WTC11 (cell line): ENCODE measurements around the gene CYP3A5. TPM values are rescaled to one million over a fixed set of nuclear protein-coding genes. Genes with fewer than 3 reads are reported as not detected.

ENCODE experiments used
- ATAC-seq: fragments of 200-7000 bp; cut with Tn5 transposase; 2 replicates; pipeline ENCODE4 v1.10.0; 2021; ENCODE audit warnings: mild to moderate bottlenecking, moderate library complexity
- CTCF ChIA-PET: fragments of 300-600 bp; sonication (Branson Sonifier 250); formaldehyde crosslinking; loops from one replicate; lab custom pipeline; 2021; ENCODE audit warnings: antibody characterized with exemption; lab: Charles Lee
- POLR2A ChIA-PET: fragments of 350-600 bp; sonication (Branson Sonifier 250); formaldehyde crosslinking; loops from one replicate; lab custom pipeline; 2021; ENCODE audit warnings: antibody characterized with exemption; lab: Charles Lee
- DNase-seq: peaks from one replicate; pipeline ENCODE4 v3.0.0; 2021; ENCODE audit warnings: low spot score
- H3K27ac Mint-ChIP-seq: 2 replicates; pipeline ENCODE4 v1.8.0; 2021; ENCODE audit warnings: mixed read lengths
- H3K27me3 Mint-ChIP-seq: 2 replicates; pipeline ENCODE4 v1.8.0; 2021; ENCODE audit warnings: low read depth, mild to moderate bottlenecking, moderate library complexity, mixed read lengths
- H3K36me3 Mint-ChIP-seq: 2 replicates; pipeline ENCODE4 v1.8.0; 2021; ENCODE audit warnings: mixed read lengths
- H3K4me1 Mint-ChIP-seq: 2 replicates; pipeline ENCODE4 v1.8.0; 2022; ENCODE audit warnings: mixed read lengths
- H3K4me3 Mint-ChIP-seq: 2 replicates; pipeline ENCODE4 v1.8.0; 2021; ENCODE audit warnings: mild to moderate bottlenecking, moderate library complexity, mixed read lengths
- H3K9me3 Mint-ChIP-seq: 2 replicates; pipeline ENCODE4 v1.8.0; 2021; ENCODE audit warnings: mixed read lengths
- CREB1 ChIP-seq: sonication (generic); formaldehyde crosslinking; IDR thresholded peaks from 2 replicates; pipeline ENCODE4 v1.8.0; 2023; ENCODE audit warnings: mild to moderate bottlenecking, missing genetic modification reagents
- CREM ChIP-seq: sonication (generic); formaldehyde crosslinking; IDR thresholded peaks from 2 replicates; pipeline ENCODE4 v1.8.1; 2022; ENCODE audit warnings: mild to moderate bottlenecking, missing genetic modification reagents, moderate library complexity
- ELF4 ChIP-seq: sonication (generic); formaldehyde crosslinking; IDR thresholded peaks from 2 replicates; pipeline ENCODE4 v1.8.1; 2022; ENCODE audit warnings: low read depth, mild to moderate bottlenecking, moderate library complexity, missing genetic modification reagents
- ETV6 ChIP-seq: sonication (generic); formaldehyde crosslinking; IDR thresholded peaks from 2 replicates; pipeline ENCODE4 v1.8.1; 2022; ENCODE audit warnings: mild to moderate bottlenecking, missing genetic modification reagents
- FOXK1 ChIP-seq: sonication (generic); formaldehyde crosslinking; IDR thresholded peaks from 2 replicates; pipeline ENCODE4 v1.8.0; 2022; ENCODE audit warnings: mild to moderate bottlenecking, moderate library complexity, missing genetic modification reagents
- MYBL2 ChIP-seq: sonication (generic); formaldehyde crosslinking; IDR thresholded peaks from 2 replicates; pipeline ENCODE4 v1.8.1; 2023; ENCODE audit warnings: mild to moderate bottlenecking, moderate library complexity, missing genetic modification reagents
- NFE2L1 ChIP-seq: sonication (generic); formaldehyde crosslinking; IDR thresholded peaks from 2 replicates; pipeline ENCODE4 v1.8.1; 2023; ENCODE audit warnings: missing genetic modification reagents
- NR3C1 ChIP-seq: sonication (generic); formaldehyde crosslinking; conservative IDR thresholded peaks from 2 replicates; pipeline ENCODE4 v1.8.1; 2023; ENCODE audit warnings: low read depth, mild to moderate bottlenecking, missing genetic modification reagents
- OVOL2 ChIP-seq: fragments of 250-450 bp; sonication (Bioruptor Pico); IDR thresholded peaks from 2 replicates; pipeline ENCODE4 v1.9.0; 2021; ENCODE audit warnings: mild to moderate bottlenecking, borderline replicate concordance
- SMAD4 ChIP-seq: sonication (generic); formaldehyde crosslinking; IDR thresholded peaks from 2 replicates; pipeline ENCODE4 v1.8.0; 2022; ENCODE audit warnings: mild to moderate bottlenecking, missing genetic modification reagents
- SOX15 ChIP-seq: fragments of 250-450 bp; sonication (Bioruptor Pico); IDR thresholded peaks from 2 replicates; pipeline ENCODE4 v1.9.0; 2021; ENCODE audit warnings: mild to moderate bottlenecking
- TP53 ChIP-seq: sonication (generic); formaldehyde crosslinking; IDR thresholded peaks from 2 replicates; pipeline ENCODE4 v1.8.1; 2023; ENCODE audit warnings: mild to moderate bottlenecking, missing genetic modification reagents
- ZBTB21 ChIP-seq: sonication (generic); formaldehyde crosslinking; IDR thresholded peaks from 2 replicates; pipeline ENCODE4 v1.8.1; 2023; ENCODE audit warnings: mild to moderate bottlenecking, missing genetic modification reagents, borderline replicate concordance
- ZNF232 ChIP-seq: sonication (generic); formaldehyde crosslinking; IDR thresholded peaks from 2 replicates; pipeline ENCODE4 v1.8.0; 2022; ENCODE audit warnings: mild to moderate bottlenecking, missing genetic modification reagents
- ZNF263 ChIP-seq: sonication (generic); formaldehyde crosslinking; IDR thresholded peaks from 2 replicates; pipeline ENCODE4 v1.8.1; 2022; ENCODE audit warnings: low read depth, mild to moderate bottlenecking, moderate library complexity, missing genetic modification reagents
- ZNF396 ChIP-seq: fragments of 250-450 bp; sonication (Bioruptor Pico); IDR thresholded peaks from 2 replicates; pipeline ENCODE4 v1.8.0; 2021; ENCODE audit warnings: mild to moderate bottlenecking, moderate library complexity, borderline replicate concordance
- ZNF416 ChIP-seq: fragments of 250-450 bp; sonication (Bioruptor Pico); IDR thresholded peaks from 2 replicates; pipeline ENCODE4 v1.9.0; 2021; ENCODE audit warnings: mild to moderate bottlenecking, inconsistent platforms
- total RNA-seq: library from RNA; stranded (reverse); gene quantifications from 3 replicates; pipeline ENCODE4 v1.2.3, GENCODE V29; 2021
- TF ChIP-seq, protein P1 (sequence below): sonication (generic); formaldehyde crosslinking; IDR thresholded peaks from 2 replicates; pipeline ENCODE4 v1.8.0; 2023; ENCODE audit warnings: mild to moderate bottlenecking, missing genetic modification reagents
- TF ChIP-seq, protein P2 (sequence below): sonication (generic); formaldehyde crosslinking; IDR thresholded peaks from 2 replicates; pipeline ENCODE4 v1.8.0; 2022; ENCODE audit warnings: missing genetic modification reagents
- TF ChIP-seq, protein P3 (sequence below): sonication (generic); formaldehyde crosslinking; IDR thresholded peaks from 2 replicates; pipeline ENCODE4 v1.8.1; 2022; ENCODE audit warnings: missing genetic modification reagents, borderline replicate concordance
- TF ChIP-seq, protein P4 (sequence below): sonication (generic); formaldehyde crosslinking; IDR thresholded peaks from 2 replicates; pipeline ENCODE4 v1.8.0; 2022; ENCODE audit warnings: mild to moderate bottlenecking, missing genetic modification reagents
- TF ChIP-seq, protein P5 (sequence below): sonication (generic); formaldehyde crosslinking; IDR thresholded peaks from 2 replicates; pipeline ENCODE4 v1.8.1; 2023; ENCODE audit warnings: mild to moderate bottlenecking, missing genetic modification reagents, moderate library complexity
- TF ChIP-seq, protein P6 (sequence below): sonication (generic); formaldehyde crosslinking; conservative IDR thresholded peaks from 2 replicates; pipeline ENCODE4 v1.8.1; 2023; ENCODE audit warnings: mild to moderate bottlenecking, low read depth, missing genetic modification reagents, moderate library complexity

CYP3A5 gene
- total RNA-seq, 1 experiment from 2014 or later, result 0.39 TPM

DNA sequence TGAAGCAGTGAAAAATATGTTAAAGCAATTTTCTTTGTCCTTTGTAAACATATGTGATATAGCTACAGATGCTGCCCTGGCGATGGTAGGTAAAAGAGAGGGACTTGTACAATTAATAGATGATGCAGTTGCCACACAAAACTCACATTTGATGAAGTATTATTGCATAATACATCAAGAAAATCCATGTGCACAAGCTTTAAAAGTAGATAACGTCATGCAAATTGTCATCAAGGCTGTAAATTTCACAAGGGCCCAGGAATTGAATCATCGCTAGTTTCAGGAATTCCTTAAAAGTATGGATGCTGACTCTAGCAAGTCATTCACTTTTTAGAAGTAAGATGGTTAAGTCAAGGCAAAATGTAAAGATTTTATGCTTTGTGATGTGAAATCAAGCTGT, 10.0 kb downstream of the CYP3A5 start:
- POLR2A ChIA-PET, result no interaction called here
- CTCF ChIA-PET, result no interaction called here

DNA sequence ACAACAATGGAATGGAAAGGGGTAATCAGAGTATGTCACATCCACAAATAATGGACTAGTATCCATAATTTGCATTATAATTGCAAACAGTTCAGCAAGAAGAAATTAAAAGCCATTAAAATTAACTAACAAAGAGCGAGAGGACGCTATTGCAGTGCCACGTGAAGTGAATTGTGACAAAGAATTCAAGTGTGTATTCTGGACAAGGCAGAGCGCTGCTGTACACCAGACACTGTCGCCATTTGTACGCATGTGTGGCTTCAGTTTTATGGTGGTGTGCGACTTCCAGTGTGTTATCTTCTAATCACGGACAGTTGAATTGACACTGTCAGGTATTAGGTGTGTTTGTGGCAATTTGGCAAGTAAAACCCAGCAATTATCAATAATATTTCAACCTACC, 11.3 kb downstream of the CYP3A5 start:
- ChIA-PET POLR2A (no interaction called here), CTCF (no interaction called here)
- H3K4me3 Mint-ChIP-seq, result no peak overlapping the region
- H3K4me1 Mint-ChIP-seq, result no peaks in the 10 kb centered on the region
- DNase-seq (no peak), ATAC-seq (no peak)
- no peak overlapping the region for H3K27ac Mint-ChIP-seq
- H3K9me3 Mint-ChIP-seq, result no peaks in the 10 kb centered on the region
- no peaks in the 10 kb centered on the region for H3K27me3 Mint-ChIP-seq
- H3K36me3 Mint-ChIP-seq, result no peaks in the 10 kb centered on the region
- TF ChIP-seq CREM (CRISPR knock-in tag), result no peak
- TF ChIP-seq ZNF396 (CRISPR knock-in tag), result no peak
- TF ChIP-seq TP53 (CRISPR knock-in tag), result no peak
- TF ChIP-seq ZNF263 (CRISPR knock-in tag), result no peak
- no peak for TF ChIP-seq MYBL2 (CRISPR knock-in tag)
- TF ChIP-seq ELF4 (CRISPR knock-in tag), result no peak
- TF ChIP-seq, protein P1, sequence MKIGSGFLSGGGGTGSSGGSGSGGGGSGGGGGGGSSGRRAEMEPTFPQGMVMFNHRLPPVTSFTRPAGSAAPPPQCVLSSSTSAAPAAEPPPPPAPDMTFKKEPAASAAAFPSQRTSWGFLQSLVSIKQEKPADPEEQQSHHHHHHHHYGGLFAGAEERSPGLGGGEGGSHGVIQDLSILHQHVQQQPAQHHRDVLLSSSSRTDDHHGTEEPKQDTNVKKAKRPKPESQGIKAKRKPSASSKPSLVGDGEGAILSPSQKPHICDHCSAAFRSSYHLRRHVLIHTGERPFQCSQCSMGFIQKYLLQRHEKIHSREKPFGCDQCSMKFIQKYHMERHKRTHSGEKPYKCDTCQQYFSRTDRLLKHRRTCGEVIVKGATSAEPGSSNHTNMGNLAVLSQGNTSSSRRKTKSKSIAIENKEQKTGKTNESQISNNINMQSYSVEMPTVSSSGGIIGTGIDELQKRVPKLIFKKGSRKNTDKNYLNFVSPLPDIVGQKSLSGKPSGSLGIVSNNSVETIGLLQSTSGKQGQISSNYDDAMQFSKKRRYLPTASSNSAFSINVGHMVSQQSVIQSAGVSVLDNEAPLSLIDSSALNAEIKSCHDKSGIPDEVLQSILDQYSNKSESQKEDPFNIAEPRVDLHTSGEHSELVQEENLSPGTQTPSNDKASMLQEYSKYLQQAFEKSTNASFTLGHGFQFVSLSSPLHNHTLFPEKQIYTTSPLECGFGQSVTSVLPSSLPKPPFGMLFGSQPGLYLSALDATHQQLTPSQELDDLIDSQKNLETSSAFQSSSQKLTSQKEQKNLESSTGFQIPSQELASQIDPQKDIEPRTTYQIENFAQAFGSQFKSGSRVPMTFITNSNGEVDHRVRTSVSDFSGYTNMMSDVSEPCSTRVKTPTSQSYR (CRISPR knock-in tag), result no peak
- TF ChIP-seq NR3C1 (CRISPR knock-in tag), result no peak
- TF ChIP-seq ZNF232 (CRISPR knock-in tag), result no peak
- TF ChIP-seq, protein P2, sequence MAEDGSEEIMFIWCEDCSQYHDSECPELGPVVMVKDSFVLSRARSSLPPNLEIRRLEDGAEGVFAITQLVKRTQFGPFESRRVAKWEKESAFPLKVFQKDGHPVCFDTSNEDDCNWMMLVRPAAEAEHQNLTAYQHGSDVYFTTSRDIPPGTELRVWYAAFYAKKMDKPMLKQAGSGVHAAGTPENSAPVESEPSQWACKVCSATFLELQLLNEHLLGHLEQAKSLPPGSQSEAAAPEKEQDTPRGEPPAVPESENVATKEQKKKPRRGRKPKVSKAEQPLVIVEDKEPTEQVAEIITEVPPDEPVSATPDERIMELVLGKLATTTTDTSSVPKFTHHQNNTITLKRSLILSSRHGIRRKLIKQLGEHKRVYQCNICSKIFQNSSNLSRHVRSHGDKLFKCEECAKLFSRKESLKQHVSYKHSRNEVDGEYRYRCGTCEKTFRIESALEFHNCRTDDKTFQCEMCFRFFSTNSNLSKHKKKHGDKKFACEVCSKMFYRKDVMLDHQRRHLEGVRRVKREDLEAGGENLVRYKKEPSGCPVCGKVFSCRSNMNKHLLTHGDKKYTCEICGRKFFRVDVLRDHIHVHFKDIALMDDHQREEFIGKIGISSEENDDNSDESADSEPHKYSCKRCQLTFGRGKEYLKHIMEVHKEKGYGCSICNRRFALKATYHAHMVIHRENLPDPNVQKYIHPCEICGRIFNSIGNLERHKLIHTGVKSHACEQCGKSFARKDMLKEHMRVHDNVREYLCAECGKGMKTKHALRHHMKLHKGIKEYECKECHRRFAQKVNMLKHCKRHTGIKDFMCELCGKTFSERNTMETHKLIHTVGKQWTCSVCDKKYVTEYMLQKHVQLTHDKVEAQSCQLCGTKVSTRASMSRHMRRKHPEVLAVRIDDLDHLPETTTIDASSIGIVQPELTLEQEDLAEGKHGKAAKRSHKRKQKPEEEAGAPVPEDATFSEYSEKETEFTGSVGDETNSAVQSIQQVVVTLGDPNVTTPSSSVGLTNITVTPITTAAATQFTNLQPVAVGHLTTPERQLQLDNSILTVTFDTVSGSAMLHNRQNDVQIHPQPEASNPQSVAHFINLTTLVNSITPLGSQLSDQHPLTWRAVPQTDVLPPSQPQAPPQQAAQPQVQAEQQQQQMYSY (CRISPR knock-in tag), result no peak
- TF ChIP-seq ZNF416 (CRISPR knock-in tag), result no peak
- TF ChIP-seq, protein P3, sequence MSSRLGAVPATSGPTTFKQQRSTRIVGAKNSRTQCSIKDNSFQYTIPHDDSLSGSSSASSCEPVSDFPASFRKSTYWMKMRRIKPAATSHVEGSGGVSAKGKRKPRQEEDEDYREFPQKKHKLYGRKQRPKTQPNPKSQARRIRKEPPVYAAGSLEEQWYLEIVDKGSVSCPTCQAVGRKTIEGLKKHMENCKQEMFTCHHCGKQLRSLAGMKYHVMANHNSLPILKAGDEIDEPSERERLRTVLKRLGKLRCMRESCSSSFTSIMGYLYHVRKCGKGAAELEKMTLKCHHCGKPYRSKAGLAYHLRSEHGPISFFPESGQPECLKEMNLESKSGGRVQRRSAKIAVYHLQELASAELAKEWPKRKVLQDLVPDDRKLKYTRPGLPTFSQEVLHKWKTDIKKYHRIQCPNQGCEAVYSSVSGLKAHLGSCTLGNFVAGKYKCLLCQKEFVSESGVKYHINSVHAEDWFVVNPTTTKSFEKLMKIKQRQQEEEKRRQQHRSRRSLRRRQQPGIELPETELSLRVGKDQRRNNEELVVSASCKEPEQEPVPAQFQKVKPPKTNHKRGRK (CRISPR knock-in tag), result no peak
- TF ChIP-seq ZBTB21 (CRISPR knock-in tag), result no peak
- no peak for TF ChIP-seq SMAD4 (CRISPR knock-in tag)
- no peak for TF ChIP-seq OVOL2 (CRISPR knock-in tag)
- no peak for TF ChIP-seq FOXK1 (CRISPR knock-in tag)

More for the DNA sequence above, 10.0 kb downstream of the CYP3A5 start:
- Mint-ChIP-seq H3K4me3 (no peak overlapping the region), H3K27ac (no peak overlapping the region), H3K4me1 (peaks cover 2% of the 10 kb centered on the region), H3K9me3 (no peaks in the 10 kb centered on the region), H3K36me3 (no peaks in the 10 kb centered on the region), H3K27me3 (no peaks in the 10 kb centered on the region)
- no peak for TF ChIP-seq ETV6 (CRISPR knock-in tag)
- no peak for TF ChIP-seq MYBL2 (CRISPR knock-in tag)
- no peak for TF ChIP-seq SOX15 (CRISPR knock-in tag)
- TF ChIP-seq, protein P4, sequence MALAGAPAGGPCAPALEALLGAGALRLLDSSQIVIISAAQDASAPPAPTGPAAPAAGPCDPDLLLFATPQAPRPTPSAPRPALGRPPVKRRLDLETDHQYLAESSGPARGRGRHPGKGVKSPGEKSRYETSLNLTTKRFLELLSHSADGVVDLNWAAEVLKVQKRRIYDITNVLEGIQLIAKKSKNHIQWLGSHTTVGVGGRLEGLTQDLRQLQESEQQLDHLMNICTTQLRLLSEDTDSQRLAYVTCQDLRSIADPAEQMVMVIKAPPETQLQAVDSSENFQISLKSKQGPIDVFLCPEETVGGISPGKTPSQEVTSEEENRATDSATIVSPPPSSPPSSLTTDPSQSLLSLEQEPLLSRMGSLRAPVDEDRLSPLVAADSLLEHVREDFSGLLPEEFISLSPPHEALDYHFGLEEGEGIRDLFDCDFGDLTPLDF, result no peak
- TF ChIP-seq, protein P5, sequence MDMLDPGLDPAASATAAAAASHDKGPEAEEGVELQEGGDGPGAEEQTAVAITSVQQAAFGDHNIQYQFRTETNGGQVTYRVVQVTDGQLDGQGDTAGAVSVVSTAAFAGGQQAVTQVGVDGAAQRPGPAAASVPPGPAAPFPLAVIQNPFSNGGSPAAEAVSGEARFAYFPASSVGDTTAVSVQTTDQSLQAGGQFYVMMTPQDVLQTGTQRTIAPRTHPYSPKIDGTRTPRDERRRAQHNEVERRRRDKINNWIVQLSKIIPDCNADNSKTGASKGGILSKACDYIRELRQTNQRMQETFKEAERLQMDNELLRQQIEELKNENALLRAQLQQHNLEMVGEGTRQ (CRISPR knock-in tag), result no peak
- no peak for TF ChIP-seq NFE2L1
- no peak for TF ChIP-seq CREB1 (CRISPR knock-in tag)
- TF ChIP-seq, protein P6, sequence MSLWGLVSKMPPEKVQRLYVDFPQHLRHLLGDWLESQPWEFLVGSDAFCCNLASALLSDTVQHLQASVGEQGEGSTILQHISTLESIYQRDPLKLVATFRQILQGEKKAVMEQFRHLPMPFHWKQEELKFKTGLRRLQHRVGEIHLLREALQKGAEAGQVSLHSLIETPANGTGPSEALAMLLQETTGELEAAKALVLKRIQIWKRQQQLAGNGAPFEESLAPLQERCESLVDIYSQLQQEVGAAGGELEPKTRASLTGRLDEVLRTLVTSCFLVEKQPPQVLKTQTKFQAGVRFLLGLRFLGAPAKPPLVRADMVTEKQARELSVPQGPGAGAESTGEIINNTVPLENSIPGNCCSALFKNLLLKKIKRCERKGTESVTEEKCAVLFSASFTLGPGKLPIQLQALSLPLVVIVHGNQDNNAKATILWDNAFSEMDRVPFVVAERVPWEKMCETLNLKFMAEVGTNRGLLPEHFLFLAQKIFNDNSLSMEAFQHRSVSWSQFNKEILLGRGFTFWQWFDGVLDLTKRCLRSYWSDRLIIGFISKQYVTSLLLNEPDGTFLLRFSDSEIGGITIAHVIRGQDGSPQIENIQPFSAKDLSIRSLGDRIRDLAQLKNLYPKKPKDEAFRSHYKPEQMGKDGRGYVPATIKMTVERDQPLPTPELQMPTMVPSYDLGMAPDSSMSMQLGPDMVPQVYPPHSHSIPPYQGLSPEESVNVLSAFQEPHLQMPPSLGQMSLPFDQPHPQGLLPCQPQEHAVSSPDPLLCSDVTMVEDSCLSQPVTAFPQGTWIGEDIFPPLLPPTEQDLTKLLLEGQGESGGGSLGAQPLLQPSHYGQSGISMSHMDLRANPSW, result no peak
- DNase-seq, result no peak
- ATAC-seq, result no peak
